ENCODE measurements around the gene SCN4A. TPM values are rescaled to one million over a fixed set of nuclear protein-coding genes. Genes with fewer than 3 reads are reported as not detected.

The SCN4A gene
- total RNA-seq, 4 donors from 2014 or later, result 0.21 to 2.4 (median 1.1) TPM

- no peak overlapping the region for H3K4me3 ChIP-seq
- no peaks in the 10 kb centered on the region for H3K4me1 ChIP-seq
- H3K27me3 ChIP-seq, result peaks cover 0 to 2% of the 10 kb centered on the region in 2 donors
- no peaks in the 10 kb centered on the region for H3K9me3 ChIP-seq
- no peak overlapping the region for H3K27ac ChIP-seq
- WGBS, 2 donors, result 93 to 97% methylated on average over 21 of the region's 21 CpGs
- H3K36me3 ChIP-seq, result no peaks in the 10 kb centered on the region
- DNase-seq (ENCODE audit: low spot score in 2 of 2), result no peak
- TF ChIP-seq EP300 (IDR thresholded peaks at IDR 0.05), result no peak
- no peak for TF ChIP-seq CTCF (IDR thresholded peaks at IDR 0.05)
- no peak for TF ChIP-seq POLR2A (IDR thresholded peaks at IDR 0.05)
Measured at GRCh38 chr17:63942309-63942985, 30.3 kb downstream of the SCN4A start.

GRCh38 chr17:63941751-63942150 is 31.0 kb downstream of the SCN4A start:
- Histone ChIP-seq H3K4me1 (no peaks in the 10 kb centered on the region), H3K27ac (no peak overlapping the region), H3K9me3 (no peaks in the 10 kb centered on the region), H3K4me3 (no peak overlapping the region), H3K36me3 (no peaks in the 10 kb centered on the region), H3K27me3 (no peaks in the 10 kb centered on the region)
- WGBS, 2 donors, result 88 to 93% methylated on average over 23 of the region's 23 CpGs
- DNase-seq (ENCODE audit: low spot score in 2 of 2), result no peak
- TF ChIP-seq EP300 (IDR thresholded peaks at IDR 0.05) (no peak), POLR2A (IDR thresholded peaks at IDR 0.05) (no peak), CTCF (IDR thresholded peaks at IDR 0.05) (no peak)

- no peak for TF ChIP-seq CTCF (IDR thresholded peaks at IDR 0.05)
- TF ChIP-seq EP300 (IDR thresholded peaks at IDR 0.05), result no peak
- TF ChIP-seq POLR2A (IDR thresholded peaks at IDR 0.05), result no peak
- Histone ChIP-seq H3K27me3 (no peaks in the 10 kb centered on the region), H3K4me3 (no peak overlapping the region), H3K4me1 (no peaks in the 10 kb centered on the region), H3K27ac (no peak overlapping the region), H3K9me3 (no peaks in the 10 kb centered on the region), H3K36me3 (no peaks in the 10 kb centered on the region)
- 93 to 97% methylated on average over 11 of the region's 12 CpGs for WGBS, 2 donors
- DNase-seq (ENCODE audit: low spot score in 2 of 2), result no peak
Measured at GRCh38 chr17:63941162-63941561, 31.6 kb downstream of the SCN4A start.

- H3K4me3 ChIP-seq, result no peak overlapping the region
- H3K27ac ChIP-seq, result no peak overlapping the region
- H3K9me3 ChIP-seq, result no peaks in the 10 kb centered on the region
- H3K36me3 ChIP-seq, result no peaks in the 10 kb centered on the region
- no peak for DNase-seq (ENCODE audit: low spot score in 2 of 2)
- H3K27me3 ChIP-seq, result no peaks in the 10 kb centered on the region
- no peak for TF ChIP-seq CTCF (IDR thresholded peaks at IDR 0.05)
- TF ChIP-seq POLR2A (IDR thresholded peaks at IDR 0.05), result no peak
- TF ChIP-seq EP300 (IDR thresholded peaks at IDR 0.05), result no peak
- 93 to 95% methylated on average over 13 to 14 of the region's 14 CpGs for WGBS, 2 donors
- no peaks in the 10 kb centered on the region for H3K4me1 ChIP-seq
Measured at GRCh38 chr17:63940584-63940983, 32.1 kb downstream of the SCN4A start.

GRCh38 chr17:63939884-63940283 is 32.8 kb downstream of the SCN4A start:
- no peak overlapping the region for H3K4me3 ChIP-seq
- 73 to 84% methylated on average over 4 to 6 of the region's 6 CpGs for WGBS, 2 donors
- no peaks in the 10 kb centered on the region for H3K4me1 ChIP-seq
- no peak for DNase-seq (ENCODE audit: low spot score in 2 of 2)
- no peak for TF ChIP-seq POLR2A (IDR thresholded peaks at IDR 0.05)
- no peak overlapping the region for H3K27ac ChIP-seq
- no peaks in the 10 kb centered on the region for H3K27me3 ChIP-seq
- no peaks in the 10 kb centered on the region for H3K36me3 ChIP-seq
- H3K9me3 ChIP-seq, result no peaks in the 10 kb centered on the region

All from tibial nerve (tissue), 4 donors.